Suppressor macrophage treated with lipopolysaccharide for 1 hour (primary cell): ENCODE results near the gene AK1.

ENCODE experiments used
- DNase-seq, 3 donors: peaks; one replicate each; pipeline ENCODE4 v3.0.0-alpha.2; 2020 to 2022

The AK1 gene

DNA sequence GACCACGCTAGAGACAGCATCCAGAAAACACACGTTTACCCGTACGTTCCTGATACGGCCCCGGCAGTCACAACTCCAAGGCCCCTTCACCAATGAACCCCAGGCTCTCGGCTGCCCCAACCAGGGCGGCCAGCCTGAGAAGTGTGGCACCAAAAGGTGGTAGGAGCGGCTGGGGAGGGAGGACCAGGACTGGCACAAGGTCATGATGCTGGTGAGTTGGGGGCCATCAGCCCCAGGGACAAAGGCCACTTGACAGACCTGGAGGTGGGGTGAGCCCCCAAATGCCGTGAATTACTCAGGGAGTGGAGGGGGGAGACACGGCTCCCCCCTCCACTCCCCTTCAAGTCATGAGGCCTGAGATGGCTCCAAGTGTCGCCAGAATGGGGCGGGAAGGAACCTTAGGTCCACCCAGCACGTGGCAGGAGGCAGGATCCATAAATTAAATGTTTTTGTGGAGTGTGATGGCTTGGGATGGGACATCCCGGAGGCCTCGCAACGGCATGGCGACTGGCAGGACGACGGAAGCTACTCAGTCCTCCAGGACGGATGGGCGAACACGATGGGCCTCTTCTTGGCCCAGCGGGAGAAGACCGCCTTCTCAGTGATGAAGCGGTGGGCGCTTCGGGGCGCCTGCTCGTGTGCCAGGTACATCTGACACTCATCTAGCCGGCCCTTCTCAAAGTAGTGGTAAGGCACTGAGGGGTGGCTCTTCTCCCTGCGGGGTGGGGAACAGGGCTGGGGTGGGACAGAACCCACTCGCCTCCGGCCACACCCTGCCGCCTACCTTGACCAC is 30.6 kb upstream of the AK1 start:
- no peak for DNase-seq

DNA sequence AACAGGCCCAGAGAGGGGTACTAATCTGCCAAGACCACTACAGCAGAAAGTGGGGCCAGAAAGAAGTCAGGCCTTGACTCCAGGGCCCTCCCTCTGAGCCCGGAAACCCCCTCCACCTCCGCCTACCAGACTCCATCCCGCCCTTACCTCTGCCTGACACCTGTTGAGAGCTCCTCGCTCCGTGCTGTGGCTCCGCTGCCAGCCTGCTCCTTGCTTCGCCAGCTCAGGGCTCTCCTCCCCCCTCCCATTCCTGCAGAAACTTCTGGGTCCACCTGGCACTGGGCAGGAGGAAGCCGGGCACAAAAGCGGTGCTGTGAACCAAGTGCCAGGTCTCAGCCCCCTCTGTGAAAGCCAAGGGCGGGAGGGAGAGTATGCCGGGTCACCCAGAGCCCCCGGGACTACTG is 28.3 kb upstream of the AK1 start:
- DNase-seq: no peak

DNA sequence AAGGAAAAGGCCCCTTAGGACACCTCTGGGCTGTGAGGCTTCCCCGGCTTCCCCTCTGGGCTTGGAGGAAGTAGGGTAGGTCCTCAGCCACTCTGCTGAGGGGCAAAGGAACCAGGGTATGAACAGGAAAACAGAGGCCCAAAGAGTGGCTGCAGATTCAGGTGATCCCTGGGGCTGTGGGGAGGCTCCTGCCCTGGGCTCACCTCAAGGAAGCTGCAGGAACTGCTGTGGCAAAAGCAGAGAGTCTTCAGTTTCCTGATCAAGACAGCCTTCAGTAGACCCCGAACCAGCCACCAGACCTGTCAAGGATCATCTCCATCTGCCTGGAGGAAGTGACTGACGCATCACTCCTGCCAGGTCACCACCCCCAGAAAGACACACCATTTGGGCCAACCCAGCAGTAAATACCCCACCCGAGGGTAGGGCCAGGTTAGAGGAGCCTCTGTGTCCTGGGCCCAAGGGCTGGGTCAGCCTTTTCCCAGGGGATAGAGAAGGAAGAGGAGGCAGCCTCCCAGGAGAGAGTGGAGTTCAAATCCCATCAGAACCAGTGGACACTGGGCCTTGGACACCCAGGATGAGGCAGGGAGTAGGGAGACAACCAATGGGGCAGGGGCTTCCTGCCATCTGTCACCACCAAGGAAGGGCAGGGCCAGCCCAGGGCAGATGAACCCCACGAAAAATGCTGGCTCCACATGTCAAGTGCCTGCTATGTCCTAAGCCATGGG is 27.7 kb upstream of the AK1 start:
- peak; percentile 32 to 52 (median 38) for DNase-seq

DNA sequence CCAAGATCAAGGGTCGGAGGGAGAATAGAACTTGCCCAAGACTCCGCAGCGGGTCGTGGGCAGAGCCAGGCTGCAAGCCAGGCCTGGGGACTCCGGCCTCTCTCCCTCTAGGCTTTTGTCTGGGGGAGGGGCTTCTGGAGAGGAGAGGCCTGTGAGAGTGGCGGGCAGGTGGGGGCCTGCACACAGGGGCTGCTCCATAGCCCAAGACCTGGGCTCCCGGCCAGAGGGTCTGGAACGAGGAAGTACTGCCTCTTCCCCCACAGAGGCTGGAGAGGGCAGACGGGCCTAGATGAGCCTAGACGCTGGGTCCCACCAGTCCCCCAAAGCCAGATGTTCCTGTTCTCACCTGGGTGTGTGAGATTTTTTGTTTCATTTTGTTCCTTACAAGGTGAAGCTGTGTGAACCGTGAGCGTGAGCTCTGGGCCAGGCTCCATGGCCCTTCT is 27.1 kb upstream of the AK1 start:
- peak in 2 of 3 donors; percentile 25 to 46 for DNase-seq

DNA sequence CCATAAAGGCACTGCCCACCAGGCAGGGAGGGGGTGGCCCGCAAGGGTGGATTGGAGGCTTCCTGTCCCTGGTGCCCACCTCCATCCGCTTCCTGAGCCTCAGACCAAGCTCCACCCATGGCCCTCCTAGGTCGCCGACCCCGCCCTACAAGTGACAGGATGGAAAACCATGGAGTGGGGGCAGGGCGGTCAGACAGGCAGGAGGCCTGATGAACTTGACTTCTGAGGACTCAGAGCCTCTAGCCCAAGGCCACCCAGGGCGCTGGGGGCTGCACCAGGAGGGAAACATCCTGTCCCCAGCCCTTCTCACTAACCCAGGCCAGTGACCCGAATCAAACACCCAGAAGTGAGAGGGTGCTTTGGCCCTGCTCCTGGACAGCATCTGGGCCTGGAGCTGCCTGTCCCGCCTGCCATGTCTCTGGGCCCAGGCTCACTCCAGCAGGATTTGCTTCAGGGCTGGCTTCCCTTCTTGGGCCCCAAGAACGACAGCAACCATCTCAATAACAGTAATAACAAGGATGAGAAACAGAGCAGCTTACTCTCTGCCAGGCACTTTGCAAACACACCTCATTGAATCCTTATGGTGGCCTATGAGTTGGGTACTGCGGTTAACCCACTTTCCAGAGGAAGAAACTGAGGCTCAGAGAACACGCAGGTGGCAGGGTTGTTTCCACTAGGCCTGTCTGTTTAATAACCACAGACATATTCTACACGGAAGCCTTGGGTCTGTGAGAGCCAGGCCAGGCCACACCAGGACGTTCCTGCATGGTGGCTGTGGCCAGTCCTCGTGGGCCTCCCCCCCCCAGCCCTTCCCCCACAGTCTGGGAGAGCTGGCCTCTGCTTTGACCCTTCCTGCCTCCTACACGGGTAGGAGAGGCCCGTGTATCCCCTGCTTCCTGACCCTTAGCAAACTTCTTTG is 26.3 kb upstream of the AK1 start:
- peak in 1 of 3 donors; percentile 45 for DNase-seq

DNA sequence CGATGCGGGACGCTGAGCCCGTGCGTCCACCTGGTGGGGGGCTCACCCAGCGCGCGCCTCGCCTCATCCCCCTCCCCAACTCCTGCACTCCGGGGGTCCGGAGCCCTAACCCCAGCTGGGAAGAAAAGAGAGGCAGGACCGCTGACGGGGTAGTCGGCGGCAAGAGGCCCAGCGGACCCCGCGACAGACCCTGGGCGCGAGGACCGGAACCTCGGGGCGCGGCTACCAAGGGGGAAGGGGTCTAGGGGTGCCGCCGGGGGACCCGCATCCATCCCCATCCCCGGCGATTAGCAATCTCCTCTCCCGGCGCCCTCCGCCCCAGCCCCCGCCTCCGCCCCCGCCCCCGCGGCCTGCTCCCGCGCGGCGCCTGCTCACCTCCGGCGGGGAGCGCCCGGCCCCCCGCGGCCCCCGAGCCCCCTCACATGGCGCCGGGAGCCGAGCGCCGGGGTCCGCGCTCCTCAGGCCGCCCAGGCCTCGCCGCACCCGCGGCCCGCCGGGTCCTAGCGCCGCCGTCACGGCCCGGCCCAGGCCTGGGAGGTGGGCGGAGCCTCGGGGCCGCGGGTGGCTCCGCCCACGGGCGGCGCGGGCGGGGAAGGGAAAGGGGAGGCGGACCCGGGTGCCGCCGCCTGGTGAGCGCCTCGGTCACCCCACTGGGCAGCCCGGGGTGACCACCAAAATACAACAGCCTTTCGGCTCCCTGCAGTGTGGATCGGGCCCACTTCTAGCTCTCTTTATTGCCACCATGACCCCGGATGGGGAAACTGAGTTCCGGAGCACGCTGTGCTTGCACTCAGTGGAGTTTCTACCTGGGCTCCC is 21.9 kb upstream of the AK1 start, which contains the start of gene ST6GALNAC6:
ST6GALNAC6 (minus strand) TSS at position 476 of the 816 bp plus-strand sequence. CDS start 1,622 bp downstream, outside the sequence.
- peak; percentile 86 to 97 (median 94) for DNase-seq

DNA sequence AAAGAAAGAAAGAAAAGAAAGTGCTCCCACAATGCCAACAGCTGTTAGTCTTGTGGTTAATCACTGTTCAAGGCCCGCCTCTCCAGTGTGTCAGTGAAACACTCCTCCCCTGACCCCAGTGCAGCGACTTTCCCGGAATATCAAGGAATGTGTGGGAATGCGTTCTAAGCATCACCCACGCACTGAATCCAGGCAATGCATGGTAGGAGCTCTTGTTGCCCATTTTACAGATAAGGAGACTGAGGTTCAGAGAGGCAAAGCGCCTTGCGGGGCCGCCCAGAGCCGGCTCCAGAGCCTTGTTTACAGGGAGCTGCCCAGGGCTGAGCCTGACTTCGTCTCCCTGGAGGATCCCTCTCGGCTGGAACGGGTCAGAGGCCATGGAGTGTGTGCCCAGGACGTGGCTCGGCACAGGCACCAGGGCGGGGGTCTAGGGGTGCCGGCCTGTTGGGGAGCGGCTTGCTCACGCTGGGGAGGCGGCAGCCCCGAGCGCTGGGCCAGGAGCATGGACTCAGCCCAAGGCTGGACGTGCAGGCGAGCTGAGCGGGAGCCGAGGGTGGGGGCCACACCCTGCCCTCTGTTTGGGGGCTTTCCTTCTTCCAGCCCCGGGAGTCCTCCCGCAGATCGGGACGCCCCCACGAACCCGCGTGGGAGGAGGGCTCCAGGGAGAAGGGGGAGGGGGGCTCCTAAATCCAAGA is 21.1 kb upstream of the AK1 start:
- peak; percentile 61 to 80 (median 65) for DNase-seq

DNA sequence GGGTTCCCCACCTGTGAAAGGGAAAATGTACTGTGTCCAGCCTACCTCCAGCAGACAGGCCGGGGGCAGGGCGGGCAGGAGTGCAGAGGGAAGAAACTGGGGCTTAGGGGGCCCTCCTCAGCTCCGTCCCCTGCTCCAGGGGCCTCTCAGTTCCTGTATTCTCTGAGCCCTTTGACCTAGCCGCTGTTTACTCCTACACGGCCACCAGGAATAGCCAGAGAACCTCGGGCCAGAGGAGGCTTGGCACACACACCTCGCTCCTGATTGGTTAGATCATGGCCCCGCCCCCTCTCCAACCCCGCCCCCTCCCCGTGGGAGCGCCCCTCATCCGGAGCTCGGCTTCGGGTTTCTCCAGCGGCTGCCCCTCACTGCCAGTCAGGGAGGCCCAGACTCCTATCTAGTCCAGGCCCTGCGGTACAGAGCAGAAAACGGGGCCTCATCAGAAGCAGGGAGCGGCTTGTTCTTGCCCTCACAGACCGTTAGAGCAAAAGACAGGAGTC is 19.8 kb upstream of the AK1 start:
- peak; percentile 77 to 88 (median 82) for DNase-seq

DNA sequence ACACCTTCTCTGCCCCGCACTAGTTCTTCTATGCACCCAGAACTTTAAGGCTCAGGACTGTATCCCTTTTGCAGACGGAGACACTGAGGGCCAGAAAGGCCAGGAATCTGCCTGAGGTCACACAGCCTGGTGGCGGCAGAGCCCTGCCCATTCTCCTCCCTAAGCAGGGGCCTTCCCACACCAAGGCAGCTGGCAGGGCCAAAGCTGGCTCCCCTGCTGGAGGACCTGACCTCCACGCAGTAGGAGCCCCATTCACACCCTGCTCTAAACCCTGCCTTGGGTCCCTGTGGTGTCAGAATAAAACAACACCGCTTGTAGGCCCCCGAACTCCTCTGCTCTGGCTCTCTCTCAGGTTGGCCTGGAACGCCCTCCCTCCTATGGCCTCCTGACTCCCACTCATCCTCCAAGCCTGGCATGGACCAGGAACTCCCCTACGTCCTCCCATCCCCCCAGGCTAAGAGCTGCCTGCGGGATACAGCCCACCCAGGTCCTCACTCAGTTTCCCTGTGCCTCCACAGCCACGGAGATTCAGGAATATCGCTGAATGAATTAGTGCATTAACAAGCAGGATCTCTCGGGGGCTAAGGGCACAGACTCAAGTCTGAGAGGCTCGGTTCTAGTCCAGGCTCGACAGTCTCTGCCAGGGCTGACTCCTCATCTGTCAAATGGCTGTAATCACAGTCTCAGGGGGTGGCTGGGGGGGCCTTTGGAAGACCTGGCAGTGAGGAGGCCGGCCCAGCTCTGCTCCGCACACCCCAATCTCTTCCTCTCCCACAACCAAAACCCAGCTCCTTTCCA is 19.1 kb upstream of the AK1 start:
- no peak for DNase-seq

DNA sequence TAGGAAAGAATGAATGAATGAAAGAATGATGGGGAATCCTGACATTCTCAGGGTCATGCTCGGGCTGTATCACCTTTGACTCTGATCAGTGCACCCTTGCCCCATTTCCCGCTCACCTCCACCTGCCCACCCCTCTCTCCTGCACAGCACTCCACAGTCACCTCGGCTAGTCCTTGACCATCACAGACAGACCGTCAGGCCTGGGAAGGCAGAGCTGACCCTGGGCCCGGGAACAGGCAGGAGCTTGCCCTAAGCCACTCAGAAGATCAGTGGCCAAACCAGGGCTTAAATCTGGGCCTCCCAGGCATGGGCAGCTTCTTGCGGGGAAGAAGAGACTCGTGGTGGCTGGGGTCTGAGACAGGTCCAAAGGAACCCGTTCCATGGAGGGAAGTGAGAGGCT is 18.3 kb upstream of the AK1 start:
- no peak for DNase-seq

DNA sequence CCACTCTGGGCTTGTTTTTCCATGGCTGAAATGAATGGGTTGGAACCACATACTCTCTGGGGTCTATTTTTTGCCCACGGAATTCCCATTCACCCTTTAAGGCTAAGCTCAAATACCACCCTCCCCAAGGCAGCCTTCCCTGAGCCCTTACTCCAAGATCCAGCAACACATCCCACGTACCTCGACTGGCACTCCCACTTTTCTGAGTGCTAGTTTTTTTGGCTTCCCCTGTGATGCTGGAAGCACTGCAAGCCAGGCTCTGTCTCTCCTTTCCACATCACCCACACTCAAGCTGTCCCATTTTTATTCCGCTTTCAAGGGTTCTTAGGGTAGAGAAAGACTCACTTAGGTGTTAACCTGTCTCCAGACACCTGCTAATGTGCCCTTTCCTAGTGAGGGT is 15.9 kb upstream of the AK1 start:
- DNase-seq: no peak

DNA sequence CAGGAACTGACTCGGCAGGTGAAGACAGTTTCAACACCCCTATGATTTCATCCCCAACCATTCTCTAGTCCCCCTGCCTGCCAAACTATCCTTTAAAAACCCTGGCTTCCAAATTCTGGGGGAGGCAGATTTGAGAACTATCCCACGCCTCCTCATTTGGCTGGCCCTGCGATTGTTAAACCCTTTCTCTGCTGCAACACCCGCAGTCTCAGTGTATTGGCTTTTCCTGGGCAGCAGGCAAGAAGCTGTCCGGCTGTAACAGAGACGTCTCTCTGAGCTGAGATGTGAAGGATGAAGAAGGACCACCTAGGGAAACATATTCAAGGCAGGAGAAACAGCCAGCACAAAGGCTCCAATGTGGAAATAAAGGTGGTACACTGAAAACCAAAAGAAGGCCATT is 15.4 kb upstream of the AK1 start:
- DNase-seq: no peak

DNA sequence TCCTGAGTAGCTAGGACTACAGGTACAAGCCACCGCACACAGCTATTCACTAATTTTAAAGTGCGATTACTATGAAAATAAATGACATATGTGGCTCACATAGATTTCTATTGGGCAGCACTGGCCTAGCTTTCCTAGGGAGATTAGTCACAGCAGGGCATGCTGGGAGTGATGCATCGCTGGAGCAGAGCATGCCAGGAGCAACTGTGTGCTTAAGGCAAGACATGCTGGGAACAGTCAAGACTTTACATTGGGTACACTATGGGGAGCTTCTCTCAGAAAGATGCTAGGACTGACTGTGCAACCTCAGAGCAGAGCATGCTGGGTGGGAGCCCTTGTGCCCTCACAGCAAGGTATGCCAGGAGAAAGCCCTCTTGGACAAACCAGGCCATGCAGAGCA is 12.6 kb upstream of the AK1 start:
- no peak for DNase-seq

DNA sequence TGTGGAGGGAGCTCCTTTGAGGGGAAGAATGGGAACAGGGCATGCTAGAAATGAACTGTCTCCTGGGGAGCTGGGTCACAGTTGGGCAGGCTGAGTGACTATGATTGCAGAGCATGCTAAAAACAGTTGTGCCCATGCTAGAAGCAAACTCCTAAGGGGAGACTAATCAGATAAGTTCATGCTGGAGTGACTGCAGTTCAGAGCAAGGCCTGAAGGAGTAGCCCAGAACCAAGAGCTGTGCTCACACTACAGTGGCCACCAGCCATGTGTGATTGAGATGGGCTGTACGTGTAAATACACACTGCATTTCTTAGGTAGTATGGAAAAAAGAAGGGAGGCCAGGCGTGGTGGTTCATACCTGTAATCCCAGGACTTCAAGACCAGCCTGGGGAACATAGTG is 10.3 kb upstream of the AK1 start:
- DNase-seq: no peak

DNA sequence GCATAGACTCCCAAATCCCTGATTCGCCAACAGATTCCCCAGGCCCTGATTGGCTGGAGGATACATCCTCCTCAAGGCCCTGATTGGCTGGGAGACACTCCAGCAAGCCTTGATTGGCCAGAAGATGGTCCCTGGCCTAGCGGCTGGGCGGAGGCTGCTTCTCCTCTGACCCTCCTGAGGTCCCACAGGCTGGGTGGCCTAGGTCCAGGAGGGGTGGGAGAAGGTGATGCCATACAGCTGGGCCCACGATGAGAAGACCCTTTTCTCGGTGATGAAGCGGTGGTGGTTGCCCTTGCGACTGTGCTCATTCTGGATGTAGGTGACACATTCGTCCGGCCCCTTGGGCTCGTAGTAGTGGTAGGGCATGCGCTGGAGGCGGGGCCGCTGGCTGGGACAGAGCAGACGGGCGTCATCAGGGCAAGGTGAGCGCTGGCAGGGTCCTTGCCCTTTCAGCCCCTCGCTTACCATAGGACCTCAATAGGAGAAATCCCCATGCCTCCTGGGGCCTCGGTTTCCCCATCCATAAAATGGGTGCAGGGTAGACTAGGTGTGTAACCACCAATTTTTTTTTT is 9.0 kb upstream of the AK1 start:
- DNase-seq: no peak

DNA sequence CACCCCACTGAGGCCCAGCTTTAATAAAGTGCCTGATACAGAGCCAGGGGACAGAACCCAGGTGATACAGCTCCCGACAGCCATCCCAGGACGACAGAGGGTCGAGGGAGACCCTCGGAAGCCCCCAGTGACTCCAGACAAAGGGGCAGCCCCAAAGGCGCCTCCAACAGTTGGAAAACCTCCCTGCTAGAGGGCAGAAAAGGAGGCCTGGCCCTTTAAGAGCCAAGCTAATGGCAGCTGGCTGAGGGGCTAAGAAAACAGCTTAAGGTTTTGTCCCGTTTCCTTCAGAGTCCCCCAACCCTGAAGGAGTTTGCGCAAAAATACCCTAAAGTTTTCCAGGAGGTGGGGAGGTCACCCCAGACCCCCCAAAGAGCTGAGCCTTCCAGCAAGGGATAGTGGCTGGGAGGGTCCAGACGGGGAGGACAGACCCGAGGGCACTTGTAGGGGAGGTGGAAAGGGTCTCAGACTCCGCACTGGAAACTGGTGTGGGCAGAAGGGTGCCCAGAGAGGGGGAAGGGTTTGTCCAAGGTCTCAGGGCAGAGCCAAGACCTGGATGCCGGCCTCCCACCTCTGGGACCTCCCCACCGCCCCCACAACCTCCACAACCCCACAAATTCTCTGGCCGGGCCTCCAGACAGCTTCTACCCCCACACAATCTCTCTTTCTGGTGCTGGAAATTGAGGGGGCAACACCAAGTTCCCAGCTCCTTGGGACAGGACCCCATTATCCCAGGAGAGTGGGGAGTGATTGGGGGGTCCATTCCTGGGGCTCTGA is 8.2 kb upstream of the AK1 start:
- DNase-seq: no peak

DNA sequence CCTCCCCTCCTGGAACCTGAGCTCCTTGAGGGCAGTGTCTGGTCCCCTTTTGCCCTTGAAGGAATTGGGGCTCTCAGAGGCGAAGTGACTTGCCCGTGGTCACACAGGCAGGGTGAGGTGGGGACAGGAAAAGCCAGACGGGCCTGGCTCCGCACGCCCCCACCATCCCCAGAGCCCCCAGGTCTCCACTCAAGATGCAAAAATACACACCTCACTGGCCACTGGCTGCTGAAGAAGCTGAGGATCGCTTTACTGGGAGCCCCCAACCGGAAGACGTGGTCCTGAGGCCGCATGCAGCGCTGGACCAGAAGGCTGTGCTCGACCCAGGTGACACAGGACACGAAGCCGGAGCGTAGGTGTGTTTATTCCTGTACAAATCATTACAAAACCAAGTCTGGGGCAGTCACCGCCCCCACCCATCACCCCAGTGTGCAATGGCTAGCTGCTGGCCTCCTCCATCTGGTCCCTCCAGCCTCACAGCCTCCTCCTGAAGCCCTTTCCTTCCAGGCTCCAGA is 7.6 kb upstream of the AK1 start:
- DNase-seq: no peak

DNA sequence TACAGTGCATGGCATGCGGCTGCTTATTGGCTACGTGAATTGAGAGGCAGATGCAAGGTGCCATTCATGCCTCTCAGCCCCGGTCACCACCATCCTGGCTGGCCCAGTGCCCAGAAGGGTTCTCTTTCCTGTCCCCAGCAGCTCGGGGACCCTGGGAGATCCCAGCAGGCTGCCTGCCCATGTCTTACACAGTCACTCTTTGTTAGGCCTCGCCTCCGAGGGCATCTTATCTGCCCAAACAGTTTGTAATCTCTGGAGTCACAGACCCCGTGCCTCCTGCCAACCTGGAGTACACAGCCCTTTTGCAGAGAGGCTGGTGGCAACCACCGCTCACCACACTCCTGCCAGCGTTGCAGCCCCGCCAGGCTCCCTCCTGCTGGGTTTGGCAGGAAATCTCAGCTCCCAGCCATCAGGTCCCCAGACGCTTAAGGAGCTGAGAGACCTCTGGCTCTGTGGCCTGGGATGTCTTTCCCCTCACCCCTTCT is 7.0 kb upstream of the AK1 start:
- no peak for DNase-seq

DNA sequence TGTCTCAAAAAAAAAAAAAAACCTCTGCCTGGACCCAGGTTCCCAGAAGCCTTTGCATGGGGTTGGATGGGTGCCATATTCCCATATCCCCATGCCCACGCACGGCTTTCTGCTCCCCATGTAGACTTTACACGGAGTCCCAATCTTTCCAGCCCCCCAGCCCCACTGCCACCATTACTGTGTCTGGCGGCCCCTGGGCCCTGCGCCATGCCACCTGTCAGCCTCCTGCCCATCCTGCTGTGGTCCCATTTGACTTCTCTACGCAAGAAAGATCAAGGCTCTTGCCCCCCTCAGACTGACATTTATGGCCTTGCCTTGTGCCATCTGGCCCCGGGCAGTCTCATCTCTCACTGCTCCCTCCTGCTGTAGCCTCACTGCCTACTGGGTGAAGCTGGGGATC is 6.5 kb upstream of the AK1 start:
- DNase-seq: no peak
